ENCODE results near the gene DGKB.

DGKB gene

GRCh38 chr7:14902589-14903067, at the start of gene DGKB:
Gene DGKB (minus strand): TSS chr7:14902751.
- DNase-seq, result no peak

GRCh38 chr7:14950013-14950412, 47.5 kb upstream of the DGKB start:
- no peak for DNase-seq

GRCh38 chr7:14938181-14938580, 35.6 kb upstream of the DGKB start:
- DNase-seq, result no peak

DNA sequence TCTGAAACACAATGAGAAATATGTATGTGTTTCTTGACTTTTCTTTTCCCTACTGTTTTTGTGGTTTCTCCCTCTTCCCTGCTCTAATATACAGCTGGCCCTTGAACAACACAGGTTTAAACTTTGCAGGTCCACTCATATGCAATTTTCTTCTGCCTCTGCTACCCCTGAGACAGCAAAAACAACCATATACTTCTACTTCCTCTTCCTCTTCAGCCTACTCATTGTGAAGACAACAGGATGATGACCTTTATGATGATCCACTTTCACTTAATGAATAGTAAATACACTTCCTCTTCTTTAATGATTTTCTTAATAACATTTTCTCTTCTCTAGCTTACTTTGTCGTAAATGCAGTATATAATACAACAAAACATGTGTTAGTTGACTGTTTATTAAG, 35.0 kb upstream of the DGKB start:
- DNase-seq, result no peak

DNA sequence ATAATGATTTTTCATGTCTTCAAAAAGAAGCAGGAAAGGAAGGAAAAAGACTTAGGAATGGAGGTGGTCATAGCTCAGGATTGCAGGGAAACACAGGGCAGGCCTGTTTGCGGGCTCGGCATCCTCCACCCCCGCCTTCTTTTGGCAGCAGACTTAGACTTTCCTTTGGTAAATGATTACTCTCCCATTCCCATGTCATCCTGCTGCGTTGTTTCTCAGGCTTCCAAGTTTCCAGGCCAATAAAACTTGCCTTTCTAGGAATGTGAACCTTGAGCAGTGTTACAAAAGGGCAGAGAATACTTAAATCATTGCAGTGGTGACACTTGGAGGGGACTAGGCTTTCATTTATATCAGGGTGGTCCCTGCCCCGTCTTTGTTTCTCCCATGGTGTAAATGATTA, 34.0 kb upstream of the DGKB start:
- no peak for DNase-seq

DNA sequence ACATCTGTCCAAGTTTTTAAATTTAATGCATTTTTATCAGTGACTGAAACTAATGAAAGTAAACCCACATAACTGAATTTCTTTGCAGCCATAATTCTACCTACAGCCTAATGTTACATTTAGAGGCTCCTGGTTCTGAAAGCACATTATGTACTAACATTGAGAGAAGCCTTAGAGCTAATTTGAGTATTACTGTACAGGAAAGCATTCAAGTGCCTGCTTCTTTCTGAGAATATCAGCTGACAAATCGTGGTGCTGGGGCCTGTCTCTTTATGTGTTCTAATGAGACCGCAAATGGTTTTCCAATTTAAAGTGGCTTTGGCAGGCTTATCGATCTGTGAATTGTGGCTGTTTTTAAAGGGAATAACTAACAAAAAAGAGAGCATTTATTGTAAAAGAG, 32.3 kb upstream of the DGKB start:
- DNase-seq, result no peak

DNA sequence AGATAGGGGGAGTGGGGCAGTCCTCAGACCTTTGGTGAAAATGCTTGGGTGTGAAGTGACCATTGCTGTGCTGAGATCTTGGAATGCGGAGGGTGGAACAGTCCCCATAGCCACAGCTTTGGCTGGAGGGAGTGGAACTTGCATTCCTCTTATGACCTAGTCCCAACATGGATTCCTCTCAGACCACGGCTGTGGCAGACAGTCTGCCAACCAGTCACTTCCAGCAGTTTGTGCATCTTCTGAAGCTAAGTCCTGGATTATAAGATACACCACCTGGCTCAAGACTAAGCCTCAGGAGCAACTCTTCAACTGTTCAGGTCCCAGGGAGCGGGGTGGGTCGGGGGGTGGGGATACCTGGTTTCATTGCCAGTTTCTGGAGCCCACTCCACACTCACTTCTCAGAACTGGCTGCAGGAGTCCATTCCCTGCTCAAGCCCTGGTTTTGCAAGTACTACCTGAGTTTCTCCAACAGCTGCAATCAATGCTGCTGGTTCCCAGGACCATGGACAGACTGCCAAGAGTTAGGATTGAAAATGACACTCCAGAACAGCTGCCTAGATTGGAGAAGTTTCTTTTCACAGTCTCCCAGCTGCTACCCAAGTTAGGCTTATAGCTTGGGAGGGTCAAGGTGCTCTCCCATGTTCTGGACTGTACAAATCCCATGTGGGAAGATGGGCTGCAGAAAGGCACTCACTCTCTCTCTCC, 29.1 kb upstream of the DGKB start:
- no peak for DNase-seq

GRCh38 chr7:14924398-14924797, 21.8 kb upstream of the DGKB start:
- DNase-seq, result no peak

DNA sequence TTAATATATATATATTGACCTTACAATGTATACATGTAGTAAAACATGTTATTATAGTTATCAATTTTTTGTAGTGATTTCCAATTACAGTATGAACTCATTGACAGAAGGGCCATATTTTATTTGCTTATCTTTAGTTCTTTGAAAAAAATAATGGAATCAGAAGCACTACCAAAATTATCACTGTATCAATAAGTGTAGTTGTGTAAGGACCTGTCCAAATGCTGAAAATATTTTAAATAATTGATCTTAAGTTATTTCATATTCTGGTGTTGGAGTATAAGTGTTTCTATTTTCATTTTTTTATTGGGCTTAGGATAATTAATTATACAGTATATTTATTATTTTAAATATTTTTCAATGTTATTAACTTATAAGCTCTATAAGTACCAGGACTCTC, 8.5 kb upstream of the DGKB start:
- DNase-seq, result no peak

GRCh38 chr7:14908697-14909096, 6.1 kb upstream of the DGKB start:
- no peak for DNase-seq

DNA sequence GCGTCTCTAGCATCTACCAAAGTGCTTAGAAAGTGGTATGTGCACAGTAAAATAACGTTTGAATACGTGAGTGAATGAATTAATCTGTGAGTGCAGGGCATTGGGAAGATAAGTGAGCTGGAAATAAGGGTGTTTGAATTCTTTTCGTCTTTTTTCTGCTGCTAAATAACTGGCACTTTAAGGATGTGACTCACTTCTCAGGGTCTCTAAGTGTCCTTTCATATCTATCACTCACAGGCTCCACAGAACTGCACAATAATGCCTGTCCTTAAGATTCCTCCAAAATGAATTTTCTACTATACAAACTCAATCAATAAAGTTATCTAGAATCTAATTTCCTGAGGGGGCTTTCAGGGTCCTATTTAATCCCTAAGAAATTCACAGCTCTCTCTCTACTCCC, 3.2 kb upstream of the DGKB start:
- DNase-seq, result no peak

GRCh38 chr7:14900051-14900450, 2.5 kb downstream of the DGKB start:
- no peak for DNase-seq

DNA sequence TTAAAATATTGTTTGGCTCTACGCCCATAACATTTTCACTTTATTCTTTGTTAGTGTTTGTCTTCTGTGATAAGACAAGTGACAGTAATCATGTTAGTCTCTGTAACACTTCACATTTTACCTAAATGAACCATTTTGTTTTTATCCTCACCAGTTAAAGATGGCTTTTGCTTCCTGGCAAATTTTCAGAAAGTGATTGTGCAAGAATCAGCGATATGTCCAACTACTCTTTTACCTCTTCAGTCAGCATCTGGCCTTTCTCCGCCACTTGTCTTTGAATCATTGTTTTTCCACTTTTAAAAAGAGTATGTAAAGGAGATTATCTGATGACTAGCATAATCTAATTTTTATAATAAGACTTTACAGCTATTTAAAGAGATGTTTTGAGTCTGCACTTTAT, 3.5 kb downstream of the DGKB start:
- no peak for DNase-seq

DNA sequence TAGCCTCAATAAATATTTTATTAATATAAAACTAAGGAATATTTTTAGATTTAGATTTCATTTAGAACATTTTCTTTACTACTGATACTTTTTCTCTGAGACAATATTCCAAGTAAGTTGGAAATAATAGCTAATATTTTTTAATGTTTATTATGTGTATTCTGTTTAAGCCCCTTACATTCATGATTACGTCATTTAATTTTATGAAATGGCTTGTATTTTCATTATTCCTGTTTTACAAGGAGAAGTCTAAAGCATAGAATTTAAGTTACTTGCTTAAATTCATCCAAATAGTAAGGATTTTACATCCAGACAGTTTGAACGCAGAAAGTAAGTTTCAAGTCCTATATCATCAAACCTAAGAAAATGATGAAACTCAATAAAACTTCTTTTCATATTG, 6.1 kb downstream of the DGKB start:
- no peak for DNase-seq

- no peak for DNase-seq
Observed at GRCh38 chr7:14894826-14895225, 7.7 kb downstream of the DGKB start.

DNA sequence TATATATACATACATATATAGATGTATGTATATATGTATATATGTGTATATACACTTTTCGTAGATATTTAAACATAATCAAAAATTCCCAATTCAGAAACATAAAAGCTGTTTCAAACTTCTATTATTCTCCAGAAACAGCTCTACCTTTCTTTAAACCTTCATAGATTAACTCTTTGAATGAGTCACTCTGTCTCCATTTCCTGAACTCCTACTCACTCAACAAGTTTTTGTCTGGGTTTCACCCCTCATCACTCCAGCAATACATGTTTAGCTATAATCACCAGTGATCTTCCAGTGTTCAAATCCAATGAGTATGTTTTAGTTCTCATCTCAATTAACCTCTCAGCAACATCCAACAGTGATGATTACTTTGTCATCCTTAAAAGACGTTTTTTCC, 9.6 kb downstream of the DGKB start:
- no peak for DNase-seq

DNA sequence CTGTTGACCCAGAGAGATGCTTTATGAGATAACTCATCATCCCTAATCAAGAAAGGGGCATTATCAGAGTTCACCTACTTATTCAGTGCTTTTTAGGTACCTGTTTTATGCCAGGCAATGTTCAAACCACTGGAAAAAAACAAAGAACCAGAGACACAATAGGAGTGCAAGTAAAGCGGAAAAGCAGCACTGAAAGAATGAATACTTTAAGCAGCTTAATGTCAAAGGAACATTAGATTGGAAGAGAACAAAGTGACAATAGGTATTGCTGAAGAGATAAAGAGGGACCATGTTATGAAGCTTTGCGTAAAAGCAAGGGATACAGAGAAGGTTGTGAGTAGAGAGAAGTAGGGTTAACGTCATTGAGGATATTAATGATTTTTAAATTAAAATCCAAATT, 11.3 kb downstream of the DGKB start:
- no peak for DNase-seq

GRCh38 chr7:14888962-14889361, 13.6 kb downstream of the DGKB start:
- no peak for DNase-seq

GRCh38 chr7:14886533-14886932, 16.0 kb downstream of the DGKB start:
- no peak for DNase-seq

GRCh38 chr7:14875941-14876587, 26.5 kb downstream of the DGKB start:
- no peak for DNase-seq

GRCh38 chr7:14871880-14872279, 30.7 kb downstream of the DGKB start:
- no peak for DNase-seq

GRCh38 chr7:14870394-14870793, 32.2 kb downstream of the DGKB start:
- DNase-seq, result no peak

DNA sequence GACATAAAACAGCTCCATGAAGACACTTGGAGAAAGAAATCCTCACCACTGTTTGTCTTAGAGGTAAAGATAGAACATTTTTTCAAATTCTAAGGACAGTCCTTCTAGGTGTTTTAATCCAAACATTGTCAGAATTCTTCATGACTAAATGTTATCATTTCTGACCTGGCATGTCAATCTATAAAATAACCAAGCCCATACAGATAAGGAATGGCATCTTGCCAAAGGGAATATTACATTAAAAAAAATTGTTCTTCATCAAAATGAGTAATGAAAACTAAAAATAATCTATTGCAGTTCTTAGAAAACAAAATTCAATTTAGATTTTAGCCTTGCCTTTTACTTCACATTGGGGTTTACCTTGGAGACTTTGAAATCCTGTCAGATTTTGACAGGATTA, 33.6 kb downstream of the DGKB start:
- no peak for DNase-seq

DNA sequence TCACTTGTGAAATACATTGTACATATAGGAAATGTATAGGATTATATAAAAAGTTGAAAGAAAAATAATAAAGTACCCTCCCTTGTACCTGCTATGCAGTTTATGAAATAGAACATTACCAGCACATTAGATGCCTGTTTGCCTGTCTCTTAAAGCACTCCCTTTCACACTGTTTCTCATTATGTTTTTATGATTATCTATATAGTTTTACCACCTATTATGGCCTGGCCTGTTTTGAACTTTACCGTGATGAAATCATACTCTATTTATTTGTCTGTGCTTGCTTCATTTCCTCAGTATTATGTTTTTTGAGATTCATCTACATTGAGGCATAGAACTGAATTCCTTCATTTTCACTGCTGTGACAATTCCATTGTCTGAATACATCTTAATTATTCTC, 41.1 kb downstream of the DGKB start:
- no peak for DNase-seq

- DNase-seq, result no peak
Observed at GRCh38 chr7:14859267-14859666, 43.3 kb downstream of the DGKB start.
